Measurements from ENCODE around the gene DPF3.

Gene DPF3

DNA sequence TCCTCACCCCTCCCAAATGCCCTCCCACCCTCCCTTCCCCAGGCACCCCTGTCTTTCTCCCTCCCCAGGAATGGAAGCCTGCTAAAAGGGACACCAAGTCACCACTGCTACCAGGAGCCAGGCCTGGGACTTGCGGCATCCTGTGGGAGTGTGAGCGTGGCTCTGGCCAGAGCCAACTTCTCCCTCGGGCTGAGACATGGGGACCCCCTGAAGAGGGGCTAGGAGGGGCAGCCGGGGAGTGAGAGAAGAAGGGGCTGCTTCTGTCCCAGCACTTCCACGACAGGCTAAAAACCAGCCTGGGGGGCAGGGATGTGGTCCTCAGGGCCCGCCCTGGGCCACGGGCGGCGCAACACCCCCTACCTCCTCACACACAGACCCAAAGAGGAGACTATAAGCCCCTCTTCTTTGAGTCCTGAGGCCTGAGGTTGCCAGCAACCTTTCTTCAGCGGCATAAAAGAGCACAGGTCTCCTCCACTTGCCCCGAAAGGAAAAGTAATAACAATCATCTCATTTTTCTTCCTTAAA lies 278.9 kb downstream of the DPF3 start:
- TF ChIP-seq, protein P1, sequence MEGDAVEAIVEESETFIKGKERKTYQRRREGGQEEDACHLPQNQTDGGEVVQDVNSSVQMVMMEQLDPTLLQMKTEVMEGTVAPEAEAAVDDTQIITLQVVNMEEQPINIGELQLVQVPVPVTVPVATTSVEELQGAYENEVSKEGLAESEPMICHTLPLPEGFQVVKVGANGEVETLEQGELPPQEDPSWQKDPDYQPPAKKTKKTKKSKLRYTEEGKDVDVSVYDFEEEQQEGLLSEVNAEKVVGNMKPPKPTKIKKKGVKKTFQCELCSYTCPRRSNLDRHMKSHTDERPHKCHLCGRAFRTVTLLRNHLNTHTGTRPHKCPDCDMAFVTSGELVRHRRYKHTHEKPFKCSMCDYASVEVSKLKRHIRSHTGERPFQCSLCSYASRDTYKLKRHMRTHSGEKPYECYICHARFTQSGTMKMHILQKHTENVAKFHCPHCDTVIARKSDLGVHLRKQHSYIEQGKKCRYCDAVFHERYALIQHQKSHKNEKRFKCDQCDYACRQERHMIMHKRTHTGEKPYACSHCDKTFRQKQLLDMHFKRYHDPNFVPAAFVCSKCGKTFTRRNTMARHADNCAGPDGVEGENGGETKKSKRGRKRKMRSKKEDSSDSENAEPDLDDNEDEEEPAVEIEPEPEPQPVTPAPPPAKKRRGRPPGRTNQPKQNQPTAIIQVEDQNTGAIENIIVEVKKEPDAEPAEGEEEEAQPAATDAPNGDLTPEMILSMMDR (IDR thresholded peaks at IDR 0.05; ENCODE audit: low read depth, low read length, poor library complexity, severe bottlenecking), result no peak
- TF ChIP-seq EZH2phosphoT487 (IDR thresholded peaks at IDR 0.05; ENCODE audit: borderline replicate concordance, low read length), result no peak
- Histone ChIP-seq H3K27ac (ENCODE audit: low read depth, low read length) (no peak overlapping the region), H3F3A (ENCODE audit: control insufficient read depth, insufficient read depth) (no peaks in the 10 kb centered on the region), H3K36me3 (ENCODE audit: control insufficient read depth, low read length) (no peaks in the 10 kb centered on the region), H3K4me2 (ENCODE audit: low read length) (no peak overlapping the region), H3K9me3 (ENCODE audit: control insufficient read depth, insufficient read depth, low read length) (no peaks in the 10 kb centered on the region), H3K27me3 (ENCODE audit: control insufficient read depth, low read length) (no peaks in the 10 kb centered on the region), H3K9me2 (replicated peaks; ENCODE audit: control insufficient read depth, low read length) (no peaks in the 10 kb centered on the region), H3K79me2 (ENCODE audit: control insufficient read depth, low read length) (no peaks in the 10 kb centered on the region), H4K20me1 (ENCODE audit: control insufficient read depth, insufficient read depth, low read depth, low read length) (no peaks in the 10 kb centered on the region), H3K4me3 (ENCODE audit: low read length) (no peak overlapping the region), H3K4me1 (ENCODE audit: control insufficient read depth, low read length) (no peaks in the 10 kb centered on the region)

DNA sequence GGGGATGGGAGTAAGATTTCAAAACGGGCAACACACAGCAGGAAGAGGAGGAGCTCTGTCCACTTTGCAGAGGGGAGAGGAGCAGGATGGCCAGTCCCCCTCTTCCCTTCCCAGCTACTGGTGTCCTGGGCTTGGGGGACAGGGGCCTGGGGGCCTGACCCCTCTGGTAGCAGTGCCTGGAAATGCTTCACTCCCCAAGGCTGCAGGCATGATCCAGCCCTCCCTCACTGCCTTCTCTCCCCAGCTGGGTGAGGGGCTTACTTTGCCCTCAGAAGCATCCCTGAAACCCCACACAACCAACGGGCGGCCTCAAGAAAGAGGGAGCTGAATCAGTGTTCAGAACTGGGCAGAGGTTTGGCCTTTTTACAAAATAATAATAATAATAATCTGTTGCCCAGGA lies 279.5 kb downstream of the DPF3 start:
- H3K27ac ChIP-seq (ENCODE audit: low read depth, low read length), result no peak overlapping the region
- H3K79me2 ChIP-seq (ENCODE audit: control insufficient read depth, low read length), result no peaks in the 10 kb centered on the region
- H3K4me1 ChIP-seq (ENCODE audit: control insufficient read depth, low read length), result no peaks in the 10 kb centered on the region
- H3K4me3 ChIP-seq (ENCODE audit: low read length), result no peak overlapping the region
- no peaks in the 10 kb centered on the region for H3K36me3 ChIP-seq (ENCODE audit: control insufficient read depth, low read length)
- no peaks in the 10 kb centered on the region for H4K20me1 ChIP-seq (ENCODE audit: control insufficient read depth, insufficient read depth, low read depth, low read length)
- H3K4me2 ChIP-seq (ENCODE audit: low read length), result no peak overlapping the region
- H3F3A ChIP-seq (ENCODE audit: control insufficient read depth, insufficient read depth), result no peaks in the 10 kb centered on the region
- no peaks in the 10 kb centered on the region for H3K9me3 ChIP-seq (ENCODE audit: control insufficient read depth, insufficient read depth, low read length)
- H3K27me3 ChIP-seq (ENCODE audit: control insufficient read depth, low read length), result no peaks in the 10 kb centered on the region
- no peak for TF ChIP-seq EZH2phosphoT487 (IDR thresholded peaks at IDR 0.05; ENCODE audit: borderline replicate concordance, low read length)
- TF ChIP-seq, protein P1 (IDR thresholded peaks at IDR 0.05; ENCODE audit: low read depth, low read length, poor library complexity, severe bottlenecking), result no peak
- no peaks in the 10 kb centered on the region for H3K9me2 ChIP-seq (replicated peaks; ENCODE audit: control insufficient read depth, low read length)

DNA sequence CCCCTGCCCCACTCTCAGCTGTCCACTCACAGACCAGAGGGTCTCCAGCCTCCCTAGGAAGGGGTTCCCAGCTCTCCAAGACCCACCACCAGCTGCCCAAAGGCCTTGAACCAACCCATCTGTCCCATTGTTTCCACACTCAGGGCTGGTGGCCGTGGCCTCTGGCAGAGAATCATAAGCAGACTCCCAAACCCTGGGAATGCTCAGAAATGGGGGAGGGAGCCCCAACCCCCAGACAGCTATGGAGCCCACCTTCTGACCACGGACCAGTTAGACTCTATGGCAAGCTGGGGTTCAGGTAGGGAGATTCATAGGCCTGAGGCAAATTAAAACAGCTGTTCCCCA lies 280.0 kb downstream of the DPF3 start:
- Histone ChIP-seq H3K27ac (ENCODE audit: low read depth, low read length) (no peak overlapping the region), H3K4me1 (ENCODE audit: control insufficient read depth, low read length) (no peaks in the 10 kb centered on the region), H3F3A (ENCODE audit: control insufficient read depth, insufficient read depth) (no peaks in the 10 kb centered on the region), H3K36me3 (ENCODE audit: control insufficient read depth, low read length) (no peaks in the 10 kb centered on the region), H3K4me2 (ENCODE audit: low read length) (no peak overlapping the region), H3K9me2 (replicated peaks; ENCODE audit: control insufficient read depth, low read length) (no peaks in the 10 kb centered on the region), H4K20me1 (ENCODE audit: control insufficient read depth, insufficient read depth, low read depth, low read length) (no peaks in the 10 kb centered on the region), H3K4me3 (ENCODE audit: low read length) (no peak overlapping the region), H3K9me3 (ENCODE audit: control insufficient read depth, insufficient read depth, low read length) (no peaks in the 10 kb centered on the region), H3K79me2 (ENCODE audit: control insufficient read depth, low read length) (no peaks in the 10 kb centered on the region), H3K27me3 (ENCODE audit: control insufficient read depth, low read length) (no peaks in the 10 kb centered on the region)
- TF ChIP-seq, protein P1 (IDR thresholded peaks at IDR 0.05; ENCODE audit: low read depth, low read length, poor library complexity, severe bottlenecking), result no peak
- no peak for TF ChIP-seq EZH2phosphoT487 (IDR thresholded peaks at IDR 0.05; ENCODE audit: borderline replicate concordance, low read length)
